ENCODE measurements around the gene BAK1.

BAK1 gene

GRCh38 chr6:33579828-33580714 lies at the start of gene BAK1:
Gene BAK1, minus strand, starts transcription at chr6:33580276. Its CDS starts 2,672 bp downstream, at chr6:33577604.
- peak; percentile 50 to 51 for DNase-seq (ENCODE audit: low read depth in 2 of 2)

DNA sequence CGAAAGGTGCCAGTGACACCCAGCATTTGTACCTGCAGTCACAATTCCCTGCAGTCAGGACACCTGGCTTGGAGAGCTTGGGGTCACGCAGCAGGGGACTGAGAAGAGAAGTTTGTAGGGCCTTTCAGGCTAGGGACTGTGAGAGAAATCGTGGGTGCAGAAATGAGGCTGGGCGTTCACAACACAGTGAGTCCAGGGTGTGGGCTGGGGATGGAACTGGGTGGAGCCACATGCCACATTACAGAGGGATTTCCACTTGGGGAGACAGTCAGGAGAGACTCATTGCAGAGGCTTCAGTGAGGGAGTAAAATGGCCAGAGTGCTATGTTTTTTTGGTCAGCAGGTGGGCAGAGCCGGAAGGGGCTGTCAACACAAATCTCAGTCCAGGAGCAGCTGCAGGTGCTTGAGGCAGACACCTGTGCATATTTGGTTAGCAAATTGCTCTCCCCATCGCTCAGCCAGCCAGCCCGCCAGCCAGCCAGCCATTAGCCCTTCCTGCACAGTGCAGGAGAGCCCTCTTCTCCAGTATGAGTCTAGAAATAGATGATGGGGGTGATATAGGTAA lies 48.4 kb upstream of the BAK1 start:
- no peak for DNase-seq (ENCODE audit: low read depth in 2 of 2)

GRCh38 chr6:33627876-33628275 lies 47.8 kb upstream of the BAK1 start:
- DNase-seq (ENCODE audit: low read depth in 2 of 2), result no peak

DNA sequence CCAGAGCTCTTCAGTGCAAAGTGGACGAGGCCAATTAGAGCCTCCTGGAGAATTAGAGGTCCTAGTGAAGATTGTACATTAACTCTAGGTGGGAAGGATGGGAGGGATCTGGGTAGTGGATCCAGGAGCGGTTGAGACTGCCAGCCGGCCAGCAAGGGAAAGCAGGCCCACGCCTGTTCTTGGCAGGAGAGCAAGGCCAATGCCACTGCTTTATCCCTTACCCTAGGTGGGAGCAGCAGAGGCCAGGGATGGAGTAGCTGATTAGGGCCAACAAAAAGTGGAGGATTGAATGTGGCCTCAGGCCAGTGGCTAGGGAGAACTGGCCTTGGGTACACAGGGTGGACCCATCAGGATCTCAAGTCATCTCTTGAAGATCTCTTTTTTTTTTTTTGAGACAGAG lies 44.8 kb upstream of the BAK1 start:
- no peak for DNase-seq (ENCODE audit: low read depth in 2 of 2)

DNA sequence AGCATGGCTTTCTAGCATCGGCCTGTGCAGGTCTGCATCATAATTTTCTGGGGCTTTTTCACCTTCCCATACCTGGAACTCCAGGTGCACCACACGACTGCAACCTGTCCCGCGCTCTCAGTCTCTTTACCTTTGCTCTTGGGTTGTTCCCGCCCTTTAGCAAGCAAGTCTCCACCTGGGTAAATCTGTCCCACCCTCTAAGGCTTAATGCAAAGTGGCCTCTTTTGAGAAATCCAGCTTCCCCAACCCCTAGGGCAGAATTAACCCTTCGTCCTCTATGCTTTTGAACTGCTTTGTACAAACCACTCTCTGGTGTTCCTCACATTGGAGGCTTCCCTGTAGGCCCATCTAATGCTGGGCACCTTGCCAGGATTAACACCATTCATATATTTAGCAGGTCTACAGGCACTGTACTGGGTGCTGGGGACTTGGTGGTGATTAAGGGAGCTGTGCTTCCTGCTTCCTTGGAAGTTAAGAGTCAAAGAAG lies 43.9 kb upstream of the BAK1 start:
- no peak for DNase-seq (ENCODE audit: low read depth in 2 of 2)

GRCh38 chr6:33622456-33623431 lies 42.7 kb upstream of the BAK1 start:
- no peak for DNase-seq (ENCODE audit: low read depth in 2 of 2)

- DNase-seq (ENCODE audit: low read depth in 2 of 2), result no peak
Measured at GRCh38 chr6:33621711-33622388, 41.8 kb upstream of the BAK1 start.

- peak; percentile 38 to 43 for DNase-seq (ENCODE audit: low read depth in 2 of 2)
Measured at GRCh38 chr6:33620856-33621710, 41.0 kb upstream of the BAK1 start, which contains the start of gene ITPR3. Gene ITPR3, plus strand, starts transcription at chr6:33621322. Its CDS starts 281 bp downstream, at chr6:33621603.

- DNase-seq (ENCODE audit: low read depth in 2 of 2), result no peak
Measured at GRCh38 chr6:33620158-33620855, 40.2 kb upstream of the BAK1 start.

DNA sequence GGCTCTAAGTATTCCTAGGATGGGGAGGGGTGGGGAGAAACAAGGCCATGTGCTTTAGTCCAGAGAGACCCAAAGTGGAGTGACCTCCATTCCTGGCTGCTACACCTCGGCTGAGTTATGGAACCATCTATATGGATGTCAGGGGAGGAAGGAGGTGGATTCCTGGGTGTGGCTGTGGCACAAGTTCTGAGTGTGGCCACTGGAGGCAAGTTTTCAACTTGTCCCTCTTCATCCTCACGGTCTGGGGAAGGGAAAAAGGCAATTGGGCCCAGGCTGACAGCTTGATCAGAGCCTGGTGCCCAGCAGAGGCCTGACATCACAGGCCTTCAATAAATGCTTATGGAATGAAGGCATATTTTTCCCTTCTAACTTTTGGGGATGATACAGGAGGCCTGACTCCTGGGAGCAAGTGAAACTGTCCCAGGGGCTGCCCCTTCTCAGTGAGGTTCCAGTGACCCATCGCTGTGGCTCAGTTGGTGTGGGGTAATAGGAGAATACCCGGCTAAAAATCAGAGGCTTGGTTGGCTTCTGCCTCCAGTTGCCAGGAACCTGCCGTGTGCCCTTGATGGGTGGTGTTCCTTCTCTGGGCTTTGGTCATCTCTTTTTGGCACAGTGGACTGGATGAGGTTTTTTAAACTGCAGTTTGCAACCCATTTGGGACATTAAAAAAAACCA lies 39.2 kb upstream of the BAK1 start:
- DNase-seq (ENCODE audit: low read depth in 2 of 2), result no peak

DNA sequence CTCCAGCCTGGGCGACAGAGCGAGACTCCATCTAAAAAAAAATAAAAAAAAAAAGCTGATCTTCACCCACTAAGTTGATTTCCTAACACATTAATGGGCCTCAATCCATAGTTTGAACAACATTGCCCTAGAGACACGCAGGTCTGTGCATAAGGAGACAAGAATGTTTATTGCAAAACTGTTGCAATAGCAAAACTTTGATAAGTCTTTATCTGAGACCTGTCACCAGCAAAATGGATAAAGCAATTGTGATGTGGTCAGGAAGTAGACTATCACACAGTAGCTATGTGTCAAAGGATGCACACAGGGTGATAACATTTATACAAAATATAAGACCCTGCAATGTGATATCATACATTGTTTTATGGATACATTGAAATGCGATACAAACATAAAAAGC lies 36.8 kb upstream of the BAK1 start:
- DNase-seq (ENCODE audit: low read depth in 2 of 2), result no peak

GRCh38 chr6:33616113-33616512 lies 36.0 kb upstream of the BAK1 start:
- DNase-seq (ENCODE audit: low read depth in 2 of 2), result no peak

DNA sequence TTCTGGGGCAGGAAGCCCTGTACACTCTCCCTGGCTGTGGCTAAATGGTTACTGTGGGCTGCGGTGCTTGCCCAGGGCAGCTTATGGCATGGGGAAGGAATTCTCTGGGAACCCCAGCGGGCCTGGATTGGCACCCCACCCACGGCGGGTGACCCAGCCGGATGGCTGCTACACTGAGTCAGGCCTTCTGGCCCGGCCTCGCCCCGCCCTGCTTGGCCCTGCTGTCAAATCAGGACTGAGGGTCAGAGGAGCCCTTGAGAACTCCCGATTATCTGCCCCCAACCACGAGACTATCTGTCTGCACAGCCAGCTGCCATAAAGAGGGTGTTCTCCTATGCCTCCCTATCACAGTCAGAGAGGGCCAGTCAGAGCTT lies 33.7 kb upstream of the BAK1 start:
- DNase-seq (ENCODE audit: low read depth in 2 of 2), result no peak

DNA sequence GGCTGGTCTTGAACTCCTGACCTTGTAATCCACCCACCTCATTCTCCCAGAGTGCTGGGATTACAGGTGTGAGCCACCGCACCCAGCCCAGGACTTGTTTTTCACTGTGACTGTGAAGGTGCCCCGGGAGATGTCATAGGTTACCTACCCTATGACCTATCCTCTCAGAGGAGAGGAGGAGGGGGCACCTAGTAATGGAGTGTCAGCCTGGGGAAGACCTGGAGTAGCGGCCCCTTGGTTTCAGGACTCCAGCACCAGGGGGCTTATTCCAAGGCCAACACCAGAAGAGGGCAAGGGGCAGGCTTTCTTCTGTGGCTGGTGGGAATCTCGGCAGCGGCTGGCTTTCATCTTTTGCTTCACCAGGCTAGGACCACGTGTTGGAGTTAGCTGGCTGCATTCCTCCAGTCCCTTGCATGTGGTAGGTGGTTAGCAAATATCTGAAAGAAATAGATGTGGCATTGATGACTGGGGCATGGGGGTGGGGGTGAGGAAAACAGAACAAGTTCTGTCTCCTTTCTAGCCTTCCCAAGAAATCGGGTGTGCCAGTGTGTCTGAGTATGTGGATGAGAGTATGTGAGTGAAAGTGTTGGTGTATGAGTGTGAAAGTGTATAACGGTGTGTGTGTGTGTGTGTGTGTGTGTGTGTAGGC lies 33.2 kb upstream of the BAK1 start:
- no peak for DNase-seq (ENCODE audit: low read depth in 2 of 2)

- DNase-seq (ENCODE audit: low read depth in 2 of 2), result no peak
Measured at GRCh38 chr6:33610779-33611732, 31.0 kb upstream of the BAK1 start.

- DNase-seq (ENCODE audit: low read depth in 2 of 2), result no peak
Measured at GRCh38 chr6:33610067-33610466, 30.0 kb upstream of the BAK1 start.

- DNase-seq (ENCODE audit: low read depth in 2 of 2), result no peak
Measured at GRCh38 chr6:33609528-33609927, 29.5 kb upstream of the BAK1 start.

DNA sequence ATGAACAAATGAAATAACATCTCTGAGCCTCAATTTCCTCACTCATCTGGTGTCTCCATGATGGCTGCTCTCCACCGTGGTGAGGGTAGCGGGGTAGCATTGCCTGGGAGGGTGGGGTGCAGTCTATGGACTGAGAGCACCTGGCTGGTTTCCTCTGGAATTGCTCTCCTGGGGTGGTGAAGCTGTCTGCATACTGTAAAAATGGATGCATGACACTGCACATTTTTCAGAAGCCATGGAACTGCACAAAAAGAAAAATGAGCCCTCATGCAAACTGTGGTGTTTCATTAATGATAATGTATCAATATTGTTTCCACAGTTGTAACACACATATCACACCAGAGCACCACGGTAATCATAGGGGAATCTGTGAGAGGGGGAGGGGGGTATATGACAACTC lies 28.9 kb upstream of the BAK1 start:
- no peak for DNase-seq (ENCODE audit: low read depth in 2 of 2)
